CD1c-positive myeloid dendritic cell (primary cell): Measurements from ENCODE around the gene ADCK2.
"Not testable (repeated sequence)": the region's sequence is repeated elsewhere in the genome, so short reads cannot be mapped to it uniquely, and the experiment has no call there.

Experiments
- DNase-seq: peaks from one replicate; pipeline ENCODE4 v3.0.0-alpha.2; 2016; ENCODE audit errors: extremely low spot score

Gene ADCK2

GRCh38 chr7:140645166-140645900 is 27.4 kb upstream of the ADCK2 start:
- peak; percentile 22 for DNase-seq

- peak; percentile 27 for DNase-seq
Observed at GRCh38 chr7:140646931-140647647, 25.7 kb upstream of the ADCK2 start.

- peak; percentile 53 for DNase-seq
Observed at GRCh38 chr7:140649556-140650205, 23.1 kb upstream of the ADCK2 start.

- no peak for DNase-seq
Observed at GRCh38 chr7:140650367-140650766, 22.4 kb upstream of the ADCK2 start.

- peak; percentile 83 for DNase-seq
Observed at GRCh38 chr7:140653319-140654108, 19.2 kb upstream of the ADCK2 start.

GRCh38 chr7:140654109-140654387 is 18.7 kb upstream of the ADCK2 start:
- DNase-seq: no peak

- DNase-seq: no peak
Observed at GRCh38 chr7:140654661-140655060, 18.1 kb upstream of the ADCK2 start.

GRCh38 chr7:140655511-140656408 is 17.0 kb upstream of the ADCK2 start:
- DNase-seq: peak; percentile 37

GRCh38 chr7:140656548-140657515 is 15.9 kb upstream of the ADCK2 start:
- peak; percentile 90 for DNase-seq

GRCh38 chr7:140657891-140658290 is 14.9 kb upstream of the ADCK2 start:
- peak; percentile 33 for DNase-seq

- DNase-seq: no peak
Observed at GRCh38 chr7:140659856-140660255, 12.9 kb upstream of the ADCK2 start.

- no peak for DNase-seq
Observed at GRCh38 chr7:140661124-140661523, 11.6 kb upstream of the ADCK2 start.

GRCh38 chr7:140662938-140663337 is 9.8 kb upstream of the ADCK2 start:
- not testable (repeated sequence) for DNase-seq

GRCh38 chr7:140667476-140667875 is 5.3 kb upstream of the ADCK2 start:
- DNase-seq: no peak

GRCh38 chr7:140668641-140669040 is 4.1 kb upstream of the ADCK2 start:
- no peak for DNase-seq

- DNase-seq: no peak
Observed at GRCh38 chr7:140669352-140669751, 3.4 kb upstream of the ADCK2 start.

GRCh38 chr7:140669862-140670261 is 2.9 kb upstream of the ADCK2 start:
- not testable (repeated sequence) for DNase-seq

- no peak for DNase-seq
Observed at GRCh38 chr7:140670343-140670935, 2.3 kb upstream of the ADCK2 start.

GRCh38 chr7:140671966-140672365 is 779 bp upstream of the ADCK2 start:
- peak; percentile 64 for DNase-seq
